Adipose tissue (tissue), 3 donors: ENCODE measurements around the gene FAAH. TPM values are rescaled to one million over a fixed set of nuclear protein-coding genes. Genes with fewer than 3 reads are reported as not detected.
"Not testable (repeated sequence)": the region's sequence is repeated elsewhere in the genome, so short reads cannot be mapped to it uniquely, and the experiment has no call there.

ENCODE experiments used
- H3K27ac ChIP-seq: one replicate; pipeline ENCODE4 v1.5.1; 2013; ENCODE audit warnings: low read depth, low read length
- WGBS, 3 donors: extraction: QIAGEN DNeasy Blood & Tissue Kit; methylation state at CpG; one replicate each; pipeline ENCODE4 v1.1.7; 2013; 5-methylcytosine and 5-hydroxymethylcytosine counted together
- polyA plus RNA-seq, 3 donors: library from polyadenylated mRNA; stranded (reverse); fragments of 200-250 nt; gene quantifications; one replicate each; pipeline ENCODE4 v1.2.3, GENCODE V29; 2013
- donor health status: healthy with polysubstance abuse.
- donor health status: Bipolar disorder and iron deficiency.
- donor health status: healthy.

Gene FAAH
- polyA plus RNA-seq, result 10 to 100 TPM in 2 of 3 donors, 1 to 10 TPM in 1; 9.2 to 31.4 (median 24.6) TPM

- WGBS, 3 donors, result 2 to 4% (median 3%) methylated on average over 74 to 75 of the region's 75 CpGs
- no peak within 1 kb of the TSS for H3K27ac ChIP-seq
Observed at GRCh38 chr1:46394108-46394871, at the start of gene FAAH. TSS of gene FAAH (plus strand) at chr1:46394317. CDS start at chr1:46394349, 32 bp downstream.

- 84 to 94% (median 86%) methylated on average over 3 of the region's 3 CpGs for WGBS, 3 donors
- H3K27ac ChIP-seq, result no peak overlapping the region
Observed at GRCh38 chr1:46344481-46344880, 49.6 kb upstream of the FAAH start.

- no peak overlapping the region for H3K27ac ChIP-seq
Observed at GRCh38 chr1:46345281-46345680, 48.8 kb upstream of the FAAH start.

GRCh38 chr1:46352363-46352762, 41.8 kb upstream of the FAAH start:
- WGBS, 3 donors, result 81 to 88% (median 86%) methylated on average over 2 of the region's 2 CpGs
- no peak overlapping the region for H3K27ac ChIP-seq

GRCh38 chr1:46355920-46356319, 38.2 kb upstream of the FAAH start:
- 81 to 98% (median 84%) methylated on average over 5 of the region's 5 CpGs for WGBS, 3 donors
- H3K27ac ChIP-seq, result not testable (repeated sequence)

- 89 to 94% (median 91%) methylated on average over 3 of the region's 3 CpGs for WGBS, 3 donors
- no peak overlapping the region for H3K27ac ChIP-seq
Observed at GRCh38 chr1:46362158-46362557, 32.0 kb upstream of the FAAH start.

- no peak overlapping the region for H3K27ac ChIP-seq
- 93 to 98% (median 97%) methylated on average over 5 of the region's 5 CpGs for WGBS, 3 donors
Observed at GRCh38 chr1:46363121-46363520, 31.0 kb upstream of the FAAH start.

- WGBS, 3 donors, result 35 to 87% (median 85%) methylated on average over 5 of the region's 5 CpGs
Observed at GRCh38 chr1:46364612-46365011, 29.5 kb upstream of the FAAH start.

GRCh38 chr1:46365796-46366195, 28.3 kb upstream of the FAAH start:
- H3K27ac ChIP-seq, result not testable (repeated sequence)
- WGBS, 3 donors, result 94 to 97% (median 95%) methylated on average over 8 of the region's 8 CpGs

More at GRCh38 chr1:46364612-46365011, 29.5 kb upstream of the FAAH start:
- no peak overlapping the region for H3K27ac ChIP-seq

GRCh38 chr1:46367072-46367471, 27.0 kb upstream of the FAAH start:
- 66 to 95% (median 90%) methylated on average over 3 of the region's 3 CpGs for WGBS, 3 donors
- H3K27ac ChIP-seq, result no peak overlapping the region

GRCh38 chr1:46367701-46368100, 26.4 kb upstream of the FAAH start:
- H3K27ac ChIP-seq, result not testable (repeated sequence)
- WGBS, 3 donors, result 94 to 99% (median 98%) methylated on average over 8 of the region's 8 CpGs

- H3K27ac ChIP-seq, result no peak overlapping the region
Observed at GRCh38 chr1:46368791-46369190, 25.3 kb upstream of the FAAH start.

GRCh38 chr1:46369542-46370213, 24.4 kb upstream of the FAAH start:
- no peak overlapping the region for H3K27ac ChIP-seq
- WGBS, 3 donors, result 52 to 66% (median 65%) methylated on average over 4 of the region's 4 CpGs

More at GRCh38 chr1:46368791-46369190, 25.3 kb upstream of the FAAH start:
- 100% methylated on average over 2 of the region's 2 CpGs for WGBS, 3 donors

GRCh38 chr1:46370214-46370633, 23.9 kb upstream of the FAAH start:
- WGBS, 3 donors, result 70 to 85% (median 71%) methylated on average over 3 of the region's 3 CpGs
- H3K27ac ChIP-seq, result no peak overlapping the region

GRCh38 chr1:46372431-46372830, 21.7 kb upstream of the FAAH start:
- no peak overlapping the region for H3K27ac ChIP-seq
- WGBS, 3 donors, result 92 to 100% (median 97%) methylated on average over 1 of the region's 1 CpG

GRCh38 chr1:46379996-46380395, 14.1 kb upstream of the FAAH start:
- 95 to 100% (median 100%) methylated on average over 1 of the region's 1 CpG for WGBS, 3 donors
- H3K27ac ChIP-seq, result no peak overlapping the region

GRCh38 chr1:46380508-46380907, 13.6 kb upstream of the FAAH start:
- no peak overlapping the region for H3K27ac ChIP-seq

- WGBS, 3 donors, result 82 to 90% (median 86%) methylated on average over 12 of the region's 12 CpGs
- no peak overlapping the region for H3K27ac ChIP-seq
Observed at GRCh38 chr1:46393510-46393909, 607 bp upstream of the FAAH start.

GRCh38 chr1:46394872-46395465, 852 bp downstream of the FAAH start:
- WGBS, 3 donors, result 19 to 51% (median 49%) methylated on average over 17 of the region's 17 CpGs
- no peak overlapping the region for H3K27ac ChIP-seq
